Left lung (tissue), 10 donors: Measurements from ENCODE around the gene B3GALNT2. TPM values are rescaled to one million over a fixed set of nuclear protein-coding genes. Genes with fewer than 3 reads are reported as not detected.
"Not testable (repeated sequence)": the region's sequence is repeated elsewhere in the genome, so short reads cannot be mapped to it uniquely, and the experiment has no call there.

Experiments used
- ATAC-seq: fragments of 200-7000 bp; cut with Tn5 transposase; one replicate; pipeline ENCODE4 v1.9.1; 2020; ENCODE audit warnings: moderate library complexity
- DNase-seq, 4 donors: peaks; one replicate each; pipeline ENCODE4 v3.0.0-alpha.2; 2013 to 2020
- H3K27ac ChIP-seq, 2 donors: fragments of 200-600 bp; sonication (generic) in 1 of 2; one replicate each; pipeline versions ENCODE4 v1.5.0 to v1.8.0; 2020 to 2021
- H3K27me3 ChIP-seq, 2 donors: fragments of 200-600 bp; sonication (generic) in 1 of 2; one replicate each; pipeline versions ENCODE4 v1.5.0 to v1.8.0; 2020 to 2021
- H3K36me3 ChIP-seq, 2 donors: fragments of 200-600 bp; sonication (generic) in 1 of 2; one replicate each; pipeline versions ENCODE4 v1.5.0 to v1.8.0; 2020 to 2021
- H3K4me1 ChIP-seq, 2 donors: fragments of 200-600 bp; one replicate each; pipeline ENCODE4 v1.8.0; 2021
- H3K4me3 ChIP-seq, 2 donors: fragments of 200-600 bp; sonication (generic) in 1 of 2; one replicate each; pipeline versions ENCODE4 v1.5.0 to v1.8.0; 2020 to 2021; ENCODE audit warnings: mild to moderate bottlenecking in 1 of 2
- H3K9me3 ChIP-seq, 2 donors: fragments of 200-600 bp; sonication (generic) in 1 of 2; one replicate each; pipeline versions ENCODE4 v1.5.0 to v1.8.0; 2020 to 2021
- intact Hi-C, 2 donors: fragments of 100-400 bp; cut with DNase I; formaldehyde crosslinking; loops; one replicate each; pipeline versions ENCODE4 v1.11.2 to v1.14.2; 2022
- polyA plus RNA-seq, 6 donors: library from polyadenylated mRNA; unstranded; fragments of 120-200 nt; gene quantifications; one replicate each; pipeline ENCODE4 v1.2.1, GENCODE V29; 2013; ENCODE audit not compliant: insufficient read length in 6 of 6
- total RNA-seq, 2 donors: library from RNA; stranded (reverse); fragmentation: NEBNext Ultra II Directional; extraction: Animal tissue kit (Norgen Biotek cat#: 25700); gene quantifications; one replicate each; pipeline ENCODE4 v1.2.1, GENCODE V29; 2021
- TF ChIP-seq, protein P1 (sequence below), 2 donors: fragments of 200-600 bp; sonication (generic) in 1 of 2; IDR thresholded peaks; one replicate each; pipeline versions ENCODE4 v1.5.0 to v1.8.0; 2021; ENCODE audit warnings: antibody characterized with exemption in 2 of 2
- donor health status: DM: no; HTN: yes; CAD: no.
- donor health status: DM: no; HTN: no; CAD: no.

Gene B3GALNT2
- total and polyA plus RNA-seq, 8 donors: 18.1 to 31.1 (median 25.2) TPM

DNA sequence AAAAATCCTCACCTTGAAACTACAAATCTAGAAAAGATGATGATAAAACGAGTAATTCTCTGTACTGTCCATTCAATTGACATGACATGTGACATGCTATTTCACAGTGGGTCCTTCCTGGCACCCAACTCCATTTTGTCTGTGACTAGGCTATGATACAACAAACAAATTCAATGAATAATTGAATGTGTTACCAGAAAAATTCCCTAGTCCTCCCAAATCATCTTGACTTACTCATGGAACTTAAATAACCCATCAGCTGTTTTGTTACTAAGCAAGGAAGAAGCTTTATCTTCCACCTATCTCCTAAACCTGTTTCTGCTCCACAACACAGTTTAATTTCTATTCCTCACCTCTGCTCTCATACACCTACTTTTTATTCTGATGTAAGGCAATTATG lies 30.4 kb downstream of the B3GALNT2 start:
- H3K9me3 ChIP-seq: no peaks in the 10 kb centered on the region

DNA sequence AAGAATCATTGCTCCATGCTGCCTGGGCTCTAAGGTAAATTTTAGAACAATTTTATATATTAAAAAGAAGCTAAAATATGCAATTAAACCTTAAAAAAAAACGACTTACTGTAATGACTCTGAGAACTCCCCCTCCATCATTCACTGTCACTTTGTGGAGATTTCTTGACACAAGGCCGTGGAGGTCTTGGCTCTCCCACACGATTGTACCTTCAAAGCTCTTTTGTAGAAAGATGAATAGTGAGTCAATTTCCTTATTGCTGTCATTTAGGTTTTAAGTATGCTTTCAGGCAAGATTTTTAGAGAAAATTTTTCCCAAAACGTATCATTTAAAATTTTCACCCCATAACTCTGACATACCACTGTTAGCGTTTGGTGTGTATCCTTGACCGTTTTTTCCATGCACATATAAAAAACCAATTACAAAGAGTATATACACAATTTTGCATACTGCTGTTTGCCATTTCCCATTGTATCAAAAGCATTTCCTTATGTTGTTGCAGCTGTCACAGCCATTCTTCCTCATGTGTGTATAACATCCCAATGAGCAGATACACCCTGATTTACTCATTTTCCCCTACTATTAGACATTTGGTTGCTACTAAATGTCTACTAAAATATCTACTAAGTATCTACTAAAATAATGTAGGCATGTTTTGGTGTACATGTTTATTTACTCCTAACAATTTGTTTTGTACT lies 33.4 kb downstream of the B3GALNT2 start:
- Histone ChIP-seq H3K27ac (no peak overlapping the region), H3K36me3 (peaks cover 0 to 22% of the 10 kb centered on the region in 2 donors), H3K4me3 (no peak overlapping the region), H3K9me3 (no peaks in the 10 kb centered on the region), H3K27me3 (no peaks in the 10 kb centered on the region), H3K4me1 (no peaks in the 10 kb centered on the region)
- TF ChIP-seq, protein P1, sequence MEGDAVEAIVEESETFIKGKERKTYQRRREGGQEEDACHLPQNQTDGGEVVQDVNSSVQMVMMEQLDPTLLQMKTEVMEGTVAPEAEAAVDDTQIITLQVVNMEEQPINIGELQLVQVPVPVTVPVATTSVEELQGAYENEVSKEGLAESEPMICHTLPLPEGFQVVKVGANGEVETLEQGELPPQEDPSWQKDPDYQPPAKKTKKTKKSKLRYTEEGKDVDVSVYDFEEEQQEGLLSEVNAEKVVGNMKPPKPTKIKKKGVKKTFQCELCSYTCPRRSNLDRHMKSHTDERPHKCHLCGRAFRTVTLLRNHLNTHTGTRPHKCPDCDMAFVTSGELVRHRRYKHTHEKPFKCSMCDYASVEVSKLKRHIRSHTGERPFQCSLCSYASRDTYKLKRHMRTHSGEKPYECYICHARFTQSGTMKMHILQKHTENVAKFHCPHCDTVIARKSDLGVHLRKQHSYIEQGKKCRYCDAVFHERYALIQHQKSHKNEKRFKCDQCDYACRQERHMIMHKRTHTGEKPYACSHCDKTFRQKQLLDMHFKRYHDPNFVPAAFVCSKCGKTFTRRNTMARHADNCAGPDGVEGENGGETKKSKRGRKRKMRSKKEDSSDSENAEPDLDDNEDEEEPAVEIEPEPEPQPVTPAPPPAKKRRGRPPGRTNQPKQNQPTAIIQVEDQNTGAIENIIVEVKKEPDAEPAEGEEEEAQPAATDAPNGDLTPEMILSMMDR (IDR thresholded peaks at IDR 0.05): no peak
- intact Hi-C loops: no loop called here
- DNase-seq (no peak), ATAC-seq (no peak)

More for the DNA sequence above, 30.4 kb downstream of the B3GALNT2 start:
- Histone ChIP-seq H3K4me1 (no peaks in the 10 kb centered on the region), H3K27ac (no peak overlapping the region), H3K27me3 (no peaks in the 10 kb centered on the region), H3K4me3 (no peak overlapping the region), H3K36me3 (peaks cover 0 to 32% of the 10 kb centered on the region in 2 donors)
- no peak for DNase-seq
- no peak for ATAC-seq
- TF ChIP-seq, protein P1 (IDR thresholded peaks at IDR 0.05): no peak
- intact Hi-C loops: no loop called here

DNA sequence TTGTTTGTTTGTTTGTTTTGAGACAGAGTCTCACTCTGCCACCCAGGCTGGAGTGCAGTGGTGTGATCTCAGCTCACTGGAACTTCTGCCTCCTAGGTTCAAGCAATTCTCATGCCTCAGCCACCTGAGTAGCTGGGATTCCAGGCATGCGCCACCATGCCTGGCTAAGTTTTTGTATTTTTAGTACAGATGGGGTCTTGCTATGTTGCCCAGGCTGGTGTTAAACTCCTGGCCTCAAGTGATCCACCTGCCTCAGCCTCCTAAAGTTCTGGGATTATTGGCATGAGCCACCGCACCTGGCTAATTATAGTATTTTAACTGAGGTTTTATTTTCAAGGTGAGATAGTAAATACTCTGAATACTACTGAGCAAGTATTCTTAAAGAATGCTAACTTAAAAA lies 34.4 kb downstream of the B3GALNT2 start:
- H3K27me3 ChIP-seq, H3K27ac ChIP-seq, H3K4me3 ChIP-seq, intact Hi-C loops, H3K9me3 ChIP-seq, H3K4me1 ChIP-seq, DNase-seq, ATAC-seq: not testable (repeated sequence)
- H3K36me3 ChIP-seq: peaks cover 0 to 20% of the 10 kb centered on the region in 2 donors

DNA sequence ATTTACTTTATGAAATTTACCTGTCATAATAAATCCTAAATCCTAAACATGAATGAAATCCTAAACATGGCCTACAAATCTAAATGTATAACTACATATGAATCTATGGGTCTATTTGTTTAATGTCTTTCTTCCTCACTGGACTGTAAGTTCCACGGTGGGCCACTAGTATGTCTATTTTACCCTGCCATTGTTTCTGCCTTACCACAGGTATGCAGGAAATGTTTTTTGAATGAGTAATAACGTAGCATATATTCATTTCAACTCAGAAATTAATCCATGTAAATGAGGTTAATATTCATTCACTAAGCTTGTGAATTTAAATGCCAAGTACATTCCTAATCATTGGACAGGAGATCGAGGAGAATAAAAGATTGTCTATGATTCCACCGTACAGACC lies 35.3 kb downstream of the B3GALNT2 start:
- no peaks in the 10 kb centered on the region for H3K9me3 ChIP-seq
- intact Hi-C loops: no loop called here

DNA sequence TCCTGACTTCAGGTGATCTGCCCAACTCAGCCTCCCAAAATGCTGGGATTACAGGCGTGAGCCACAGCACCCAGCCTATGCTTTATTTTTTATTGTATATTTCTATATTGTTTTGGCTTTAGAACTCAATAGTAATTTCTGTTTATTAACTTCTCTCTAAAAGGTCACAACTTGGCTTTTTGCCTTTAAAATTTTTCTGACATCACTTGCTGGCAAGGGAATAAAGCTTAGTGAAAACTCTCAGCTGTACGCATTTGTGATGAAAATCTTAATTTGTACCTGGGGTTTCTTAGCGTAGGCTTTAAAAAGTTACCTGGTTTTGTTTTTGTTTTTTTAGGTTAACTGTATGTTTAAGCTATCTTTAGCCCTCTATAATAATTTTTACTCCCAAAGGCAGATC lies 36.2 kb downstream of the B3GALNT2 start:
- Histone ChIP-seq H3K4me3 (no peak overlapping the region), H3K27ac (no peak overlapping the region), H3K4me1 (no peaks in the 10 kb centered on the region), H3K27me3 (no peaks in the 10 kb centered on the region), H3K9me3 (no peaks in the 10 kb centered on the region), H3K36me3 (peaks cover 0 to 20% of the 10 kb centered on the region in 2 donors)
- ATAC-seq: no peak
- intact Hi-C loops: no loop called here
- peak in 2 of 4 donors; percentile 20 to 34 for DNase-seq
- TF ChIP-seq, protein P1 (IDR thresholded peaks at IDR 0.05): no peak

More for the DNA sequence above, 35.3 kb downstream of the B3GALNT2 start:
- no peak overlapping the region for H3K27ac ChIP-seq
- H3K4me1 ChIP-seq: no peaks in the 10 kb centered on the region
- ATAC-seq (no peak), DNase-seq (no peak)
- TF ChIP-seq, protein P1 (IDR thresholded peaks at IDR 0.05): no peak
- H3K27me3 ChIP-seq: no peaks in the 10 kb centered on the region
- H3K36me3 ChIP-seq: peaks cover 0 to 20% of the 10 kb centered on the region in 2 donors
- no peak overlapping the region for H3K4me3 ChIP-seq

DNA sequence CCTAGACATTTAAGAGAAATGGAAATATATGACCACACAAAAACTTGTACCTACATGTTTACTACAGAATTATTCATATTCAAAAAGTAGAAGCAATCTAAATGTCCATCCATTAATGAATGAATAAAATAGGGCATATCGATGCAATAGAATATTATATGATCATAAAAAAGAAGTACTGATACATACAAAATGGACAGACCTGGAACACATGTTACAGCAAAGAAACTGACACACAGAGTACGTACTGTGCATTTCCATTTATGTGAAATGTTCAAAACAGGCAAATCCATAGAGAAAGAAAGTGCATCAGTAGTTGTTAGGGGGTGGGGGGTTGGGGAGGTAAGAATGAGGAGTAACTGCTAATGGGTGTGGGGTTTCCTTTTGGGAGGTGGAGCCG lies 39.2 kb downstream of the B3GALNT2 start:
- Histone ChIP-seq H3K27me3 (no peaks in the 10 kb centered on the region), H3K36me3 (peaks cover 0 to 14% of the 10 kb centered on the region in 2 donors), H3K27ac (no peak overlapping the region), H3K9me3 (no peaks in the 10 kb centered on the region), H3K4me3 (no peak overlapping the region), H3K4me1 (peaks cover 0 to 3% of the 10 kb centered on the region in 2 donors)
- intact Hi-C loops: no loop called here
- TF ChIP-seq, protein P1 (IDR thresholded peaks at IDR 0.05): no peak
- ATAC-seq (no peak), DNase-seq (no peak)

DNA sequence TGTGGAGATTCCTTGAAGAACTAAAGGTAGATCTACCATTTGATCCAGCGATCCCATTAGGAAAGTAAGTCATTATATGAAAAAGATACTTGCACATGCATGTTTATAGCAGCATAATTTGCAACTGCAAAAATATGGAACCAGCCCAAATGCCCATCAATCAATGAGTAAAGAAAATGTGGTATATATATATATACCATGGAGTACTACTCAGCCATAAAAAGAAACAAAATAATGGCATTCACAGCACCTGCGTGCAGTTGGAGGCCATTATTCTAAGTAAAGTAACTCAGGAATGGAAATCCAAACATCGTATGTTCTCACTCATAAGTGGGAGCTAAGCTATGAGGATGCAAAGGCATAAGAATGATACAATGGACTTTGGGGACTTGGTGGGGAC lies 41.4 kb downstream of the B3GALNT2 start:
- intact Hi-C loops, H3K36me3 ChIP-seq, H3K27me3 ChIP-seq, H3K4me3 ChIP-seq, H3K4me1 ChIP-seq, H3K9me3 ChIP-seq, ATAC-seq, DNase-seq, H3K27ac ChIP-seq: not testable (repeated sequence)
